Peyer's patch (tissue), 4 donors: ENCODE data around the gene DDX10. TPM values are rescaled to one million over a fixed set of nuclear protein-coding genes. Genes with fewer than 3 reads are reported as not detected.

Experiments
- DNase-seq, 3 donors: peaks; one replicate each; pipeline ENCODE4 v3.0.0-alpha.2; 2017 to 2019
- H3K27ac ChIP-seq, 4 donors: fragments of 200-600 bp; sonication (generic); one replicate each; pipeline ENCODE4 v1.5.1; 2016 to 2019
- H3K27me3 ChIP-seq, 2 donors: fragments of 200-600 bp; sonication (generic); one replicate each; pipeline ENCODE4 v1.5.1; 2019
- H3K36me3 ChIP-seq, 3 donors: fragments of 200-600 bp; sonication (generic); one replicate each; pipeline ENCODE4 v1.5.1; 2016 to 2019
- H3K4me1 ChIP-seq, 4 donors: fragments of 200-600 bp; sonication (generic); one replicate each; pipeline ENCODE4 v1.5.1; 2016 to 2019
- H3K4me3 ChIP-seq, 4 donors: fragments of 200-600 bp; sonication (generic); 1 replicate in 3 of 4; 2 replicates in 1 of 4; pipeline ENCODE4 v1.5.1; 2016 to 2019; ENCODE audit warnings: mild to moderate bottlenecking in 1 of 4
- H3K9me3 ChIP-seq, 4 donors: fragments of 200-600 bp; sonication (generic); one replicate each; pipeline ENCODE4 v1.5.1; 2016 to 2019; ENCODE audit warnings: mild to moderate bottlenecking in 1 of 4
- POLR2A ChIP-seq, 2 donors: fragments of 450-650 bp; IDR thresholded peaks; one replicate each; pipeline ENCODE4 v1.5.1; 2017; ENCODE audit warnings: antibody characterized with exemption in 2 of 2, mild to moderate bottlenecking in 2 of 2, moderate library complexity in 2 of 2
- total RNA-seq, 4 donors: library from RNA; depleted of rRNA; stranded (reverse); fragments of >200 nt; gene quantifications; one replicate each; pipeline ENCODE4 v1.1.0, GENCODE V29; 2016
- TF ChIP-seq, protein P1 (sequence below), 6 experiments: fragments of 450-650 bp in 4 of 6; fragments of 200-600 bp in 2 of 6; sonication (generic) in 1 of 6; IDR thresholded peaks; one replicate each; pipeline ENCODE4 v1.5.1; 2017 to 2019; ENCODE audit warnings: antibody characterized with exemption in 6 of 6, mild to moderate bottlenecking in 3 of 6, moderate library complexity in 1 of 6

DDX10 gene
- total RNA-seq, 4 donors from 2014 or later = 3.9 to 38.0 (median 16.5) TPM

DNA sequence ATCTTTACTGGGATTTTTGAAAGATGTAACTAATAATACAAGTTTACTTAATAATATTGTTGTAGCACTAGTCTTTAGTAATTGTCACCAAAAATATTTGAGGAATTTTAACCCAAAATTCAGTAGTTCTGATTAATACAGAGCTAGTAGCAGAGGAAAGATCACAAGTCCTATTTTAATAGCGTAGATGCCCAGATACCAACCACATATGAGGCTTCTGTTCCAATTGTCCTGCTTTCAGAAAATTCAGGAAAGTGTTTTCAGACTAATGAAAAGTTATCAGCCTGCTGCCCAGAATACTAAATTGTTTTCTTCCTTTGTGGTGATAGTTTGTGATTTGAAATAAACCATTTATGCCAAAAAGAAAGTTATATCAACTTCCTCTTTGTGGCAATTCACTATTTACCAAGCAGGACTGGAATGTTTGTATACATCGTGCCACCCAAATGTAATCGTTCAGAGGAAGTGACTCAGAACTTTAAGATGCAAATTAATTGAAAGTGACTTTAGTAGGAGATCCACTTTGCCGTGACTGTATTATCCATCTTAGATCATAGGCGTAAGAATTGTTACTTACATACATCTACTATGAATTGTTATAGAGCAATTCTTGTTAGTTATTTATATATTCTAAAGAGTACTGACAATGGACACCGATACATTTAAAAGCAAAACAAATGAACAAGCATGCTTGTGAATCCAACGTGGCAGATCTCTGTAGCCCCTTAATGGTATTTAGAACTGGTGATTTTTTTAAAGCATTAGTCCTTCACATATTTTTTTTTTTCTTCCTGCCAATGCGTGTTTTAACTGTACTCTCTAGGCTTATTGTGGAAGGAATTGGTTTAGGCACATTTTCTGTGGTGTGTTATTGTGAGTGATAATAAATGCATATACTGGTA, 231.0 kb downstream of the DDX10 start:
- no peaks in the 10 kb centered on the region for H3K27me3 ChIP-seq
- no peak overlapping the region for H3K27ac ChIP-seq
- H3K4me3 ChIP-seq = no peak overlapping the region
- TF ChIP-seq, protein P1, sequence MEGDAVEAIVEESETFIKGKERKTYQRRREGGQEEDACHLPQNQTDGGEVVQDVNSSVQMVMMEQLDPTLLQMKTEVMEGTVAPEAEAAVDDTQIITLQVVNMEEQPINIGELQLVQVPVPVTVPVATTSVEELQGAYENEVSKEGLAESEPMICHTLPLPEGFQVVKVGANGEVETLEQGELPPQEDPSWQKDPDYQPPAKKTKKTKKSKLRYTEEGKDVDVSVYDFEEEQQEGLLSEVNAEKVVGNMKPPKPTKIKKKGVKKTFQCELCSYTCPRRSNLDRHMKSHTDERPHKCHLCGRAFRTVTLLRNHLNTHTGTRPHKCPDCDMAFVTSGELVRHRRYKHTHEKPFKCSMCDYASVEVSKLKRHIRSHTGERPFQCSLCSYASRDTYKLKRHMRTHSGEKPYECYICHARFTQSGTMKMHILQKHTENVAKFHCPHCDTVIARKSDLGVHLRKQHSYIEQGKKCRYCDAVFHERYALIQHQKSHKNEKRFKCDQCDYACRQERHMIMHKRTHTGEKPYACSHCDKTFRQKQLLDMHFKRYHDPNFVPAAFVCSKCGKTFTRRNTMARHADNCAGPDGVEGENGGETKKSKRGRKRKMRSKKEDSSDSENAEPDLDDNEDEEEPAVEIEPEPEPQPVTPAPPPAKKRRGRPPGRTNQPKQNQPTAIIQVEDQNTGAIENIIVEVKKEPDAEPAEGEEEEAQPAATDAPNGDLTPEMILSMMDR (IDR thresholded peaks at IDR 0.05) = no peak
- TF ChIP-seq POLR2A (IDR thresholded peaks at IDR 0.05) = no peak
- no peak for DNase-seq
- no peaks in the 10 kb centered on the region for H3K36me3 ChIP-seq
- no peaks in the 10 kb centered on the region for H3K4me1 ChIP-seq
- H3K9me3 ChIP-seq = no peaks in the 10 kb centered on the region

DNA sequence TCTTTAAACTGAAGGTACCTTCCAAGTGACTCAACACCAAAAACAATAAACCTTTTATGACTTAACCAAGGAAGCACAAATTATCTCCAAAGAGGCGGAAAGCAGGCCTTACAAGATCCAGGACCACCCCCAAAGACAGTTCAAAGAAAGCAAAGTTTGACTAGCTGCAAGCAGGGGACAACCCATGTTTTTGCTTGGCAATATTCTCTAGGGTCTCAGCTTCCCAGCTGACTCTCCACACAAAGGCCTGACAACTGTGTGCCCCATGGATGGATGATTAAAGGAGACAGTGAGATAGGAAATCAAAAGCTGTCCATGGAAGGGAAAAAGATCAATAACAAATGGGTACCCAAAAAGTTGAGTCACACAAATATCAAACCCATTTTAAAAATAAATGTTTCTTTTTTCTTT, 232.2 kb downstream of the DDX10 start:
- no peak for DNase-seq
- Histone ChIP-seq H3K36me3 (no peaks in the 10 kb centered on the region), H3K27ac (no peak overlapping the region), H3K27me3 (no peaks in the 10 kb centered on the region), H3K9me3 (no peaks in the 10 kb centered on the region), H3K4me1 (no peaks in the 10 kb centered on the region), H3K4me3 (no peak overlapping the region)
- TF ChIP-seq POLR2A (IDR thresholded peaks at IDR 0.05) = no peak
- TF ChIP-seq, protein P1 (IDR thresholded peaks at IDR 0.05) = no peak

DNA sequence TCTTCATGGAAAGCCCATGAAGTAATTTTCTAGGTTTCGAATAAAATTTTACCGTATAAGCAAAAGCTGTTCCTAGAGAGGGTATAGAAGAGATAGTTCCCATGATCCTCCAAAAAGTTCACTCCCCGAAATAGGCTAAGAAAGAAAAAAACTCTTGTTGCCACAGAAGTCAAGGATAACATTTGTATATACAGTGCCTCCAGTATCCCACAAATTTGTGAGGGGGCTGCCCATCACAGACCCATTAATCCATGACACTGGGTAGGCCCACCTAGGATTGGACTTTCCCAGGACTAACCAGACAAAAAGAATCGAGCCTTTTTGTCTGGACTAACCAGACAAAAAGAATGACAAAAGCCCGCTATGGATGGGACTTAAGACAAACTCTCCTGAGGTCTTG, 233.0 kb downstream of the DDX10 start:
- Histone ChIP-seq H3K9me3 (no peaks in the 10 kb centered on the region), H3K4me1 (no peaks in the 10 kb centered on the region), H3K27me3 (no peaks in the 10 kb centered on the region), H3K4me3 (no peak overlapping the region), H3K36me3 (no peaks in the 10 kb centered on the region), H3K27ac (no peak overlapping the region)
- TF ChIP-seq, protein P1 (IDR thresholded peaks at IDR 0.05) = no peak
- no peak for TF ChIP-seq POLR2A (IDR thresholded peaks at IDR 0.05)
- DNase-seq = no peak

DNA sequence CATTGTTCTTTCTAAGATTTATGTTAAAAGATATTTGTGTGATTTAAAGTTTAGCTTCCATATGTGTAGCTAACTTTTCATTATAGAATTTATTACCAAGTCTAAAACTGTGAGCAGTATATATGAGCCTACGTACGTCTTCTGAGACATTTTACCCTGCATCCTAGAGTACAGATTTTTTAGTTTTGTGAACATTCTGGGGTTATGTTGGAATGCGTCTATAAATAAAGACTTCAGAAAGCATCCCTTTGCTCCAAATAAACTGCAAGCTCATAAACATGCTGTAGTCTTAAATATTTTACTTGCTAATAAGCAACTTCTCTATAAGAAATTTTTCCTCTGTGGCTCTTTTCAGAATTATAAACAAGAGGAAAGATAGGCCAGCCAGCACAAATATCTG, 236.5 kb downstream of the DDX10 start:
- H3K4me1 ChIP-seq = no peaks in the 10 kb centered on the region

DNA sequence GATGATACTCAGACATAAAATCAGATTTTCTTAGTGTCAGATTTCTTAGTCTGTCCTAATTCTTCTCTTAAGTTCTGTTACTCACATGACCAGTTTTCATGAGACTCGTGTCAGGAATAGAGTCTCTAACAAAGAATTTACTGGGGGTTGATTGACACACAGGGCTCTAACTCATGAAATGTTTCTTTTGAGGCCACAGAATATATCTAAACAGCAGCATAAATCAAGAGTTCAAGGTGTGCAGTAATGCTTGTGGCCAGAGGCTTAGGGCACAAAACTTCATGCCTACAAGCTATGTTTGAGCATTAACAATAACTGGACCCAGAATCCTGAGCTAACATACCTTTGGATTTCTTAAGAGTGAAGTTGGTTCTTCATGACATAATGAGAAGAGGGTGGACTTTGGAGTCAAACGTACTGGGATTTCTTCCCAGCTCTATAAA, 237.2 kb downstream of the DDX10 start:
- no peaks in the 10 kb centered on the region for H3K4me1 ChIP-seq
- H3K4me3 ChIP-seq = no peak overlapping the region
- no peaks in the 10 kb centered on the region for H3K9me3 ChIP-seq
- DNase-seq = no peak
- H3K36me3 ChIP-seq = no peaks in the 10 kb centered on the region
- no peak overlapping the region for H3K27ac ChIP-seq
- no peak for TF ChIP-seq POLR2A (IDR thresholded peaks at IDR 0.05)
- TF ChIP-seq, protein P1 (IDR thresholded peaks at IDR 0.05) = no peak
- no peaks in the 10 kb centered on the region for H3K27me3 ChIP-seq

More for the DNA sequence above, 236.5 kb downstream of the DDX10 start:
- no peak for DNase-seq
- no peak for TF ChIP-seq POLR2A (IDR thresholded peaks at IDR 0.05)
- TF ChIP-seq, protein P1 (IDR thresholded peaks at IDR 0.05) = no peak
- Histone ChIP-seq H3K27me3 (no peaks in the 10 kb centered on the region), H3K4me3 (no peak overlapping the region), H3K27ac (no peak overlapping the region), H3K36me3 (no peaks in the 10 kb centered on the region), H3K9me3 (no peaks in the 10 kb centered on the region)
